ENCODE results near the gene SEPTIN7.

Gene SEPTIN7

GRCh38 chr7:35761871-35762677 lies 38.8 kb upstream of the SEPTIN7 start:
- H2AFZ ChIP-seq, result peak overlapping the region; percentile 12
- no peak for TF ChIP-seq CTCF (IDR thresholded peaks at IDR 0.05)
- no peak overlapping the region for H3K4me3 ChIP-seq (ENCODE audit: low read depth, low read length)
- H3K27me3 ChIP-seq (ENCODE audit: control insufficient read depth, insufficient read depth, low read length), result no peaks in the 10 kb centered on the region
- H3K9ac ChIP-seq, result no peak overlapping the region
- no peak overlapping the region for H3K27ac ChIP-seq
- H3K4me2 ChIP-seq (ENCODE audit: low read length), result no peak overlapping the region
- no peaks in the 10 kb centered on the region for H3K79me2 ChIP-seq
- H3K4me1 ChIP-seq, result peaks cover 6% of the 10 kb centered on the region
- no peaks in the 10 kb centered on the region for H3K36me3 ChIP-seq (ENCODE audit: control insufficient read depth, insufficient read depth, low read length)
- no peaks in the 10 kb centered on the region for H3K9me3 ChIP-seq (ENCODE audit: control insufficient read depth, low read length)

- Histone ChIP-seq H3K9me3 (ENCODE audit: control insufficient read depth, low read length) (no peaks in the 10 kb centered on the region), H3K4me1 (peaks cover 6% of the 10 kb centered on the region), H3K4me3 (ENCODE audit: low read depth, low read length) (no peak overlapping the region), H3K27ac (no peak overlapping the region), H2AFZ (no peak overlapping the region), H3K4me2 (ENCODE audit: low read length) (no peak overlapping the region), H3K27me3 (ENCODE audit: control insufficient read depth, insufficient read depth, low read length) (no peaks in the 10 kb centered on the region), H3K36me3 (ENCODE audit: control insufficient read depth, insufficient read depth, low read length) (no peaks in the 10 kb centered on the region), H3K9ac (no peak overlapping the region), H3K79me2 (no peaks in the 10 kb centered on the region)
- TF ChIP-seq CTCF (IDR thresholded peaks at IDR 0.05), result no peak
Observed at GRCh38 chr7:35762781-35763180, 38.1 kb upstream of the SEPTIN7 start.

- H3K9me3 ChIP-seq (ENCODE audit: control insufficient read depth, low read length), result no peaks in the 10 kb centered on the region
- no peak overlapping the region for H3K4me3 ChIP-seq (ENCODE audit: low read depth, low read length)
- TF ChIP-seq CTCF (IDR thresholded peaks at IDR 0.05), result no peak
- no peak overlapping the region for H2AFZ ChIP-seq
- H3K4me1 ChIP-seq, result no peaks in the 10 kb centered on the region
- H3K27me3 ChIP-seq (ENCODE audit: control insufficient read depth, insufficient read depth, low read length), result no peaks in the 10 kb centered on the region
- H3K79me2 ChIP-seq, result no peaks in the 10 kb centered on the region
- no peak overlapping the region for H3K27ac ChIP-seq
- H3K36me3 ChIP-seq (ENCODE audit: control insufficient read depth, insufficient read depth, low read length), result no peaks in the 10 kb centered on the region
- H3K4me2 ChIP-seq (ENCODE audit: low read length), result no peak overlapping the region
- no peak overlapping the region for H3K9ac ChIP-seq
Observed at GRCh38 chr7:35768346-35768745, 32.5 kb upstream of the SEPTIN7 start.

- Histone ChIP-seq H3K36me3 (ENCODE audit: control insufficient read depth, insufficient read depth, low read length) (no peaks in the 10 kb centered on the region), H3K4me3 (ENCODE audit: low read depth, low read length) (no peak overlapping the region), H2AFZ (no peak overlapping the region), H3K4me1 (no peaks in the 10 kb centered on the region), H3K4me2 (ENCODE audit: low read length) (no peak overlapping the region), H3K9ac (no peak overlapping the region), H3K27me3 (ENCODE audit: control insufficient read depth, insufficient read depth, low read length) (no peaks in the 10 kb centered on the region), H3K79me2 (no peaks in the 10 kb centered on the region), H3K27ac (no peak overlapping the region), H3K9me3 (ENCODE audit: control insufficient read depth, low read length) (no peaks in the 10 kb centered on the region)
- no peak for TF ChIP-seq CTCF (IDR thresholded peaks at IDR 0.05)
Observed at GRCh38 chr7:35771776-35772175, 29.1 kb upstream of the SEPTIN7 start.

- H3K27me3 ChIP-seq (ENCODE audit: control insufficient read depth, insufficient read depth, low read length), result no peaks in the 10 kb centered on the region
- no peak overlapping the region for H3K4me3 ChIP-seq (ENCODE audit: low read depth, low read length)
- no peaks in the 10 kb centered on the region for H3K36me3 ChIP-seq (ENCODE audit: control insufficient read depth, insufficient read depth, low read length)
- H3K9me3 ChIP-seq (ENCODE audit: control insufficient read depth, low read length), result no peaks in the 10 kb centered on the region
- no peak overlapping the region for H3K9ac ChIP-seq
- no peak overlapping the region for H3K27ac ChIP-seq
- no peak overlapping the region for H3K4me2 ChIP-seq (ENCODE audit: low read length)
- no peaks in the 10 kb centered on the region for H3K4me1 ChIP-seq
- H3K79me2 ChIP-seq, result no peaks in the 10 kb centered on the region
- H2AFZ ChIP-seq, result no peak overlapping the region
- no peak for TF ChIP-seq CTCF (IDR thresholded peaks at IDR 0.05)
Observed at GRCh38 chr7:35773994-35774393, 26.9 kb upstream of the SEPTIN7 start.
